ENCODE measurements around the gene ATP6V1D. TPM values are rescaled to one million over a fixed set of nuclear protein-coding genes. Genes with fewer than 3 reads are reported as not detected.

ATP6V1D gene
- total RNA-seq, 1 donor from 2014 or later, result 105 TPM

GRCh38 chr14:67391268-67391667 is 31.7 kb upstream of the ATP6V1D start:
- H4K20me1 ChIP-seq (ENCODE audit: insufficient read depth, low read length), result no peaks in the 10 kb centered on the region
- FAIRE-seq, result no peak
- no peaks in the 10 kb centered on the region for H3K9me3 ChIP-seq (ENCODE audit: insufficient read depth, low read depth, low read length)
- no peak overlapping the region for H3K4me3 Mint-ChIP-seq (ENCODE audit: unreplicated experiment)
- H3K4me3 ChIP-seq (ENCODE audit: insufficient read depth, low read depth, low read length), result no peak overlapping the region
- no peak overlapping the region for H3K27ac Mint-ChIP-seq (ENCODE audit: unreplicated experiment)
- H3K27me3 Mint-ChIP-seq (ENCODE audit: low read depth, unreplicated experiment), result peaks cover 4% of the 10 kb centered on the region
- peaks cover 19% of the 10 kb centered on the region for H3K4me1 Mint-ChIP-seq (ENCODE audit: low read depth, unreplicated experiment)
- H3K4me2 ChIP-seq (ENCODE audit: low read length), result no peak overlapping the region
- peaks cover 5% of the 10 kb centered on the region for H3K4me1 ChIP-seq (ENCODE audit: insufficient read depth, low read length)
- no peak for DNase-seq (ENCODE audit: low read depth)
- H3K27me3 ChIP-seq (ENCODE audit: insufficient read depth, low read length), result no peaks in the 10 kb centered on the region
- H3K36me3 ChIP-seq (ENCODE audit: insufficient read depth, low read length), result peaks cover 3% of the 10 kb centered on the region
- no peak overlapping the region for H3K9ac ChIP-seq (ENCODE audit: low read length)
- no peaks in the 10 kb centered on the region for H3K9me3 Mint-ChIP-seq (ENCODE audit: unreplicated experiment)
- no peak for TF ChIP-seq EZH2 (IDR thresholded peaks at IDR 0.05; ENCODE audit: insufficient read depth, low read length)
- TF ChIP-seq CTCF (IDR thresholded peaks at IDR 0.05; ENCODE audit: insufficient read depth, low read depth, low read length), result no peak
- H3K36me3 Mint-ChIP-seq (ENCODE audit: low read depth, unreplicated experiment), result peaks cover 6% of the 10 kb centered on the region
- H3K27ac ChIP-seq (ENCODE audit: low read depth, low read length), result no peak overlapping the region
- no peak overlapping the region for H2AFZ ChIP-seq (ENCODE audit: low read depth, low read length)
- H3K79me2 ChIP-seq (ENCODE audit: insufficient read depth, low read length), result no peaks in the 10 kb centered on the region

GRCh38 chr14:67389811-67390534 is 30.4 kb upstream of the ATP6V1D start:
- no peak overlapping the region for H3K4me3 Mint-ChIP-seq (ENCODE audit: unreplicated experiment)
- H3K9me3 Mint-ChIP-seq (ENCODE audit: unreplicated experiment), result no peaks in the 10 kb centered on the region
- H4K20me1 ChIP-seq (ENCODE audit: insufficient read depth, low read length), result no peaks in the 10 kb centered on the region
- no peak for FAIRE-seq
- H3K9me3 ChIP-seq (ENCODE audit: insufficient read depth, low read depth, low read length), result no peaks in the 10 kb centered on the region
- H3K4me3 ChIP-seq (ENCODE audit: insufficient read depth, low read depth, low read length), result no peak overlapping the region
- no peak overlapping the region for H3K9ac ChIP-seq (ENCODE audit: low read length)
- no peak overlapping the region for H3K27ac Mint-ChIP-seq (ENCODE audit: unreplicated experiment)
- TF ChIP-seq CTCF (IDR thresholded peaks at IDR 0.05; ENCODE audit: insufficient read depth, low read depth, low read length) (no peak), EZH2 (IDR thresholded peaks at IDR 0.05; ENCODE audit: insufficient read depth, low read length) (no peak)
- no peak overlapping the region for H2AFZ ChIP-seq (ENCODE audit: low read depth, low read length)
- peaks cover 4% of the 10 kb centered on the region for H3K27me3 Mint-ChIP-seq (ENCODE audit: low read depth, unreplicated experiment)
- peaks cover 5% of the 10 kb centered on the region for H3K4me1 ChIP-seq (ENCODE audit: insufficient read depth, low read length)
- peaks cover 14% of the 10 kb centered on the region for H3K4me1 Mint-ChIP-seq (ENCODE audit: low read depth, unreplicated experiment)
- H3K36me3 Mint-ChIP-seq (ENCODE audit: low read depth, unreplicated experiment), result peaks cover 6% of the 10 kb centered on the region
- peaks cover 14% of the 10 kb centered on the region for H3K36me3 ChIP-seq (ENCODE audit: insufficient read depth, low read length)
- no peak overlapping the region for H3K4me2 ChIP-seq (ENCODE audit: low read length)
- H3K27ac ChIP-seq (ENCODE audit: low read depth, low read length), result no peak overlapping the region
- no peaks in the 10 kb centered on the region for H3K79me2 ChIP-seq (ENCODE audit: insufficient read depth, low read length)
- H3K27me3 ChIP-seq (ENCODE audit: insufficient read depth, low read length), result no peaks in the 10 kb centered on the region
- DNase-seq (ENCODE audit: low read depth), result no peak

- peaks cover 21% of the 10 kb centered on the region for H3K36me3 ChIP-seq (ENCODE audit: insufficient read depth, low read length)
- H3K36me3 Mint-ChIP-seq (ENCODE audit: low read depth, unreplicated experiment), result peaks cover 6% of the 10 kb centered on the region
- FAIRE-seq (no peak), DNase-seq (ENCODE audit: low read depth) (no peak)
- TF ChIP-seq CTCF (IDR thresholded peaks at IDR 0.05; ENCODE audit: insufficient read depth, low read depth, low read length) (no peak), EZH2 (IDR thresholded peaks at IDR 0.05; ENCODE audit: insufficient read depth, low read length) (no peak)
- H3K27me3 ChIP-seq (ENCODE audit: insufficient read depth, low read length), result no peaks in the 10 kb centered on the region
- H3K4me3 ChIP-seq (ENCODE audit: insufficient read depth, low read depth, low read length), result no peak overlapping the region
- no peak overlapping the region for H2AFZ ChIP-seq (ENCODE audit: low read depth, low read length)
- H3K9me3 Mint-ChIP-seq (ENCODE audit: unreplicated experiment), result no peaks in the 10 kb centered on the region
- no peaks in the 10 kb centered on the region for H3K9me3 ChIP-seq (ENCODE audit: insufficient read depth, low read depth, low read length)
- no peak overlapping the region for H3K4me2 ChIP-seq (ENCODE audit: low read length)
- H3K79me2 ChIP-seq (ENCODE audit: insufficient read depth, low read length), result no peaks in the 10 kb centered on the region
- H4K20me1 ChIP-seq (ENCODE audit: insufficient read depth, low read length), result no peaks in the 10 kb centered on the region
- no peak overlapping the region for H3K9ac ChIP-seq (ENCODE audit: low read length)
- H3K27ac ChIP-seq (ENCODE audit: low read depth, low read length), result no peak overlapping the region
- peaks cover 4% of the 10 kb centered on the region for H3K27me3 Mint-ChIP-seq (ENCODE audit: low read depth, unreplicated experiment)
- H3K4me1 ChIP-seq (ENCODE audit: insufficient read depth, low read length), result peaks cover 5% of the 10 kb centered on the region
- H3K4me1 Mint-ChIP-seq (ENCODE audit: low read depth, unreplicated experiment), result peaks cover 14% of the 10 kb centered on the region
- H3K4me3 Mint-ChIP-seq (ENCODE audit: unreplicated experiment), result no peak overlapping the region
- no peak overlapping the region for H3K27ac Mint-ChIP-seq (ENCODE audit: unreplicated experiment)
These were observed 29.7 kb upstream of the ATP6V1D start for GRCh38 chr14:67389275-67389674.
